K562 (cell line): ENCODE data around the gene LSM14B.

Experiments
- ATF2 ChIP-seq: sonication (generic); formaldehyde crosslinking; IDR thresholded peaks from 2 replicates; pipeline ENCODE4 v1.8.1; 2022; ENCODE audit warnings: missing genetic modification reagents
- CEBPB ChIP-seq: fragments of 450-650 bp; IDR thresholded peaks from 2 replicates; pipeline ENCODE4 v1.6.1; 2016; ENCODE audit warnings: missing genetic modification characterization, missing compliant biosample characterization
- CTCF ChIP-seq, 3 experiments: IDR thresholded peaks in 2 of 3; conservative IDR thresholded peaks in 1 of 3; 2 replicates each; pipeline ENCODE4 v1.5.1; 2011 to 2012; ENCODE audit warnings: low read length in 3 of 3, mild to moderate bottlenecking in 3 of 3, control low read depth in 2 of 3, improper control_type of control experiment in 1 of 3, inconsistent platforms in 1 of 3, low read depth in 1 of 3, mixed read lengths in 1 of 3, moderate library complexity in 1 of 3; ENCODE audit not compliant: insufficient read depth in 2 of 3
- ESRRB ChIP-seq: fragments of 250-450 bp; sonication (Bioruptor Pico); IDR thresholded peaks from 2 replicates; pipeline ENCODE4 v1.5.0; 2020; ENCODE audit warnings: mild to moderate bottlenecking, moderate library complexity, borderline replicate concordance
- MYC ChIP-seq, 2 experiments: fragments of 250-450 bp in 1 of 2; sonication (Bioruptor Pico) in 1 of 2; IDR thresholded peaks; 2 replicates each; pipeline versions ENCODE4 v1.5.1 to v1.6.1; 2012 to 2021; ENCODE audit warnings: low read depth in 2 of 2, borderline replicate concordance in 1 of 2, improper control_type of control experiment in 1 of 2, low read length in 1 of 2, mild to moderate bottlenecking in 1 of 2, moderate library complexity in 1 of 2
- NBN ChIP-seq: fragments of 450-650 bp; IDR thresholded peaks from 2 replicates; pipeline ENCODE4 v1.6.1; 2016; ENCODE audit warnings: low read depth, mild to moderate bottlenecking
- NFYB ChIP-seq: IDR thresholded peaks from 2 replicates; pipeline ENCODE4 v1.6.1; 2011; ENCODE audit warnings: mild to moderate bottlenecking, moderate library complexity; ENCODE audit not compliant: insufficient read length; ENCODE audit errors: extremely low read depth
- RBM14 ChIP-seq: fragments of 200-400 bp; formaldehyde crosslinking; IDR thresholded peaks from 2 replicates; pipeline ENCODE4 v1.6.1; 2018; ENCODE audit warnings: low read depth, mild to moderate bottlenecking, low read length, moderate library complexity, borderline replicate concordance; ENCODE audit not compliant: insufficient read depth
- SNIP1 ChIP-seq: fragments of 450-650 bp; IDR thresholded peaks from 2 replicates; pipeline ENCODE4 v1.7.1; 2017; ENCODE audit warnings: low read depth, mild to moderate bottlenecking
- SRF ChIP-seq, 2 experiments: fragments of 250-450, 450-650 bp in 1 of 2; sonication (Bioruptor Pico) in 1 of 2; sonication (generic) in 1 of 2; formaldehyde crosslinking; IDR thresholded peaks; 2 replicates each; pipeline versions ENCODE4 v1.5.0 to v1.5.1; 2020 to 2022; ENCODE audit warnings: mild to moderate bottlenecking in 1 of 2, missing genetic modification reagents in 1 of 2
- ZBED1 ChIP-seq: IDR thresholded peaks from 2 replicates; pipeline ENCODE4 v1.6.1; 2014

GRCh38 chr20:62147125-62147524 lies 24.9 kb downstream of the LSM14B start:
- TF ChIP-seq NFYB: no peak
- TF ChIP-seq ATF2 (CRISPR knock-in tag): no peak
- TF ChIP-seq CTCF (IDR thresholded peaks at IDR 0.05 in 2 of 3, conservative IDR thresholded peaks at IDR 0.05 in 1 of 3; ENCODE audit: insufficient read depth in 2 of 3, low read depth in 1 of 3, low read length in 3 of 3): no peak
- no peak for TF ChIP-seq CEBPB (tag)
- TF ChIP-seq RBM14: no peak
- TF ChIP-seq ZBED1: no peak
- TF ChIP-seq MYC (IDR thresholded peaks at IDR 0.05; ENCODE audit: low read depth, low read length): no peak
- no peak for TF ChIP-seq MYC (CRISPR knock-in tag; IDR thresholded peaks at IDR 0.05; ENCODE audit: borderline replicate concordance, low read depth)
- no peak for TF ChIP-seq SNIP1
- no peak for TF ChIP-seq NBN
- TF ChIP-seq SRF (CRISPR knock-in tag; IDR thresholded peaks at IDR 0.05): no peak
- no peak for TF ChIP-seq ESRRB (CRISPR knock-in tag)
